GM13977 (cell line): Measurements from ENCODE around the gene XRCC2.
"Not testable (repeated sequence)": the region's sequence is repeated elsewhere in the genome, so short reads cannot be mapped to it uniquely, and the experiment has no call there.

ENCODE experiments used
- DNase-seq: peaks from one replicate; pipeline ENCODE4 v3.0.0; 2012; ENCODE audit warnings: low spot score
- in situ Hi-C: fragments of 300-500 bp; cut with MboI; formaldehyde crosslinking; loops from one replicate; pipeline ENCODE4 v1.12.0; 2022; ENCODE audit warnings: low sequenced_read_pairs, low pct_unique_long_range_greater_than_20kb, mixed read lengths, inconsistent platforms; ENCODE audit not compliant: unreplicated experiment
- TF ChIP-seq, protein P1 (sequence below): IDR thresholded peaks from 2 replicates; pipeline ENCODE4 v1.5.1; 2012; ENCODE audit warnings: mild to moderate bottlenecking, control low read depth; ENCODE audit not compliant: insufficient read depth; ENCODE audit errors: extremely low read depth, missing control alignments

The XRCC2 gene

DNA sequence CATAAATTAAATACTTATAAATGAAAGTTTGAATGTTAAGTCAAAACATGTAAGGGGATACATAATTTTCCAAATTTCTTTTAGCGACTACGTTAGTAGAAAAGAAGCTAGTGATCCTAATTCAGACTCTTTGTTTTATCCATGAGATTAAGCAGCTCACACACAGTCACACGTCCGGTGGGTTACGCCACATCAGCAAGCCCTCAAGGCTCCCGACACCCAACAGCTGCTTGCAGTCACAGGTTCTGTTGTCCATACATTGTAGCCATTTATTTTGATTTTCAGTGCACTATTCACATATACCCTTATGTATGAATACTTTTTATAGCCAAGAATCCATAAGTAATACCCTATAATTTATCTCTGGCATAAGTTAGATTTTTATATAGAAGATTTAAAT lies 39.5 kb downstream of the XRCC2 start:
- in situ Hi-C loops, result no loop called here
- TF ChIP-seq, protein P1, sequence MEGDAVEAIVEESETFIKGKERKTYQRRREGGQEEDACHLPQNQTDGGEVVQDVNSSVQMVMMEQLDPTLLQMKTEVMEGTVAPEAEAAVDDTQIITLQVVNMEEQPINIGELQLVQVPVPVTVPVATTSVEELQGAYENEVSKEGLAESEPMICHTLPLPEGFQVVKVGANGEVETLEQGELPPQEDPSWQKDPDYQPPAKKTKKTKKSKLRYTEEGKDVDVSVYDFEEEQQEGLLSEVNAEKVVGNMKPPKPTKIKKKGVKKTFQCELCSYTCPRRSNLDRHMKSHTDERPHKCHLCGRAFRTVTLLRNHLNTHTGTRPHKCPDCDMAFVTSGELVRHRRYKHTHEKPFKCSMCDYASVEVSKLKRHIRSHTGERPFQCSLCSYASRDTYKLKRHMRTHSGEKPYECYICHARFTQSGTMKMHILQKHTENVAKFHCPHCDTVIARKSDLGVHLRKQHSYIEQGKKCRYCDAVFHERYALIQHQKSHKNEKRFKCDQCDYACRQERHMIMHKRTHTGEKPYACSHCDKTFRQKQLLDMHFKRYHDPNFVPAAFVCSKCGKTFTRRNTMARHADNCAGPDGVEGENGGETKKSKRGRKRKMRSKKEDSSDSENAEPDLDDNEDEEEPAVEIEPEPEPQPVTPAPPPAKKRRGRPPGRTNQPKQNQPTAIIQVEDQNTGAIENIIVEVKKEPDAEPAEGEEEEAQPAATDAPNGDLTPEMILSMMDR, result no peak
- no peak for DNase-seq

DNA sequence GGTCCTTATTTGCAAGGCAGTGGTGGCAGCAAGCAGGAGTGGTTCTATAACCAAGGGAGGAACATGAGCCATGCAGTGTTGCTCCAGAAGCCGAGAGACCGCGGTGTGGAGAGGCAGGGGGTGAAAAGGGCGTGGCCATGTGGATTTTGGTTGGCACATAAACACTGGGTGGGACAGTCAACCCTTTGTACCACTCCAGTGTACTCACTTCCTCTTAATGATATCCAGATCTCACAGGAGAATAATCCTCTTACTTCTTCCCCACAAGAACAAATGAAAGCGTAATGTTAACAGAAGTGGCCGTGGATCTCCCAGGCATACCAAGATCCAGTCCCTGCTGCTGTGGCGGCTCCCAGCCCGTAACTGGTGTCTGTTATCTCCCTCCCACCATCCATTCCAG lies 42.4 kb downstream of the XRCC2 start:
- no peak for DNase-seq
- TF ChIP-seq, protein P1, result no peak

DNA sequence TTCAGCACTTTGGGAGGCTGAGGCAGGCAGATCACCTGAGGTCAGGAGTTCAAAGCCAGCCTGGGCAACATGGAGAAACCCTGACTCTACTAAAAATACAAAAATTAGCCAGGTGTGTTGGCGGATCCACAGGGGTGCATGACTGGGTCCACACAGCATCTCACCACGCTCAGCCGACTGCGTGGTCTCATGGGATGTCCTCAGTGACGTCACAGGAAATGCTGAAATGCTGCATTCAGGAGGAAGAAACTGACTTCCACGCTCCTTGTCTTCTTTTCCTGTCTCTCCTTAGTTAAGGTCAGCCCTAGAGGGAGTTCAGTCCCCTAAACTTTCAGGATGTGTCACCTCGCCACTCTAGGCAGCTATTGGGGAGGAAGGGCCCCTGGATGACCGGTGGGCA lies 42.9 kb downstream of the XRCC2 start:
- in situ Hi-C loops, result no loop called here

More for the DNA sequence above, 42.4 kb downstream of the XRCC2 start:
- in situ Hi-C loops, result no loop called here

GRCh38 chr7:152628772-152629171 lies 47.2 kb downstream of the XRCC2 start:
- in situ Hi-C loops, result not testable (repeated sequence)

More for the DNA sequence above, 42.9 kb downstream of the XRCC2 start:
- TF ChIP-seq, protein P1, result no peak
- no peak for DNase-seq

GRCh38 chr7:152624228-152624627 lies 51.7 kb downstream of the XRCC2 start:
- TF ChIP-seq, protein P1, result no peak
- no peak for DNase-seq
- in situ Hi-C loops, result no loop called here

More at GRCh38 chr7:152628772-152629171, 47.2 kb downstream of the XRCC2 start:
- DNase-seq, result not testable (repeated sequence)

GRCh38 chr7:152621426-152621825 lies 54.5 kb downstream of the XRCC2 start:
- in situ Hi-C loops, result no loop called here
- TF ChIP-seq, protein P1, result no peak

DNA sequence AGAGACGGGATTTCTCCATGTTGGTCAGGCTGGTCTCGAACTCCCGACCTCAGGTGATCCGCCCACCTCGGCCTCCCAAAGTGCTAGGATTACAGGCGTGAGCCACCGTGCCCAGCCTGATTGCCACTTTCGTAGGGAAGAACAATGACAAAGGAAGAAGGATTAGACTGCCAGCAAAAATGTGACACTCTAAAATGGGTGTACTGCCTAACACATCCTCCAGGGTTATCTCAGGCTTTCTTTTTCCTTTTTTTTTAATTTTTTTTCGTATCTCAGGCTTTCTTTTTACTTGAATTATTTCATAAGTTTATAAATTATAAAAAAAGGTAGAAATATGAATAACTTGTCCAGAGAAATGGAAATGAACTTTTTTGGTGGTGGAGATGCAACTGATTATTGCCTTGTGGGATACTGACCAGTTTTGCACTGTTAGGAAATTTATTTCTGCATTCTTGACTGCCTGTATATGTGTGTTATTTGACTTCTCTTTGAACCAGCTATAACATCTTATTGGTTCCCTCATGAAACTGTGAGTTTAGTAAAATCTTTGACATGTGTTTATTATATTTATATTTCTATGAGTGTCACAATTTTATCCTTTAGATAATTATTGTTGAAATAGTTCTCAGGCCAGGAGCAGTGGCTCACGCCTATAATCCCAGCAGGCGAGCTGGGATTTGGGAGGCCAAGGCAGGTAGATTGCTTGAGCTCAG lies 56.8 kb downstream of the XRCC2 start:
- TF ChIP-seq, protein P1, result no peak
- DNase-seq, result no peak
- in situ Hi-C loops, result no loop called here

More at GRCh38 chr7:152621426-152621825, 54.5 kb downstream of the XRCC2 start:
- no peak for DNase-seq
